ENCODE measurements around the gene ALG8. TPM values are rescaled to one million over a fixed set of nuclear protein-coding genes. Genes with fewer than 3 reads are reported as not detected.

Gene ALG8
- total RNA-seq, 1 donor from 2014 or later, result 18.4 TPM

DNA sequence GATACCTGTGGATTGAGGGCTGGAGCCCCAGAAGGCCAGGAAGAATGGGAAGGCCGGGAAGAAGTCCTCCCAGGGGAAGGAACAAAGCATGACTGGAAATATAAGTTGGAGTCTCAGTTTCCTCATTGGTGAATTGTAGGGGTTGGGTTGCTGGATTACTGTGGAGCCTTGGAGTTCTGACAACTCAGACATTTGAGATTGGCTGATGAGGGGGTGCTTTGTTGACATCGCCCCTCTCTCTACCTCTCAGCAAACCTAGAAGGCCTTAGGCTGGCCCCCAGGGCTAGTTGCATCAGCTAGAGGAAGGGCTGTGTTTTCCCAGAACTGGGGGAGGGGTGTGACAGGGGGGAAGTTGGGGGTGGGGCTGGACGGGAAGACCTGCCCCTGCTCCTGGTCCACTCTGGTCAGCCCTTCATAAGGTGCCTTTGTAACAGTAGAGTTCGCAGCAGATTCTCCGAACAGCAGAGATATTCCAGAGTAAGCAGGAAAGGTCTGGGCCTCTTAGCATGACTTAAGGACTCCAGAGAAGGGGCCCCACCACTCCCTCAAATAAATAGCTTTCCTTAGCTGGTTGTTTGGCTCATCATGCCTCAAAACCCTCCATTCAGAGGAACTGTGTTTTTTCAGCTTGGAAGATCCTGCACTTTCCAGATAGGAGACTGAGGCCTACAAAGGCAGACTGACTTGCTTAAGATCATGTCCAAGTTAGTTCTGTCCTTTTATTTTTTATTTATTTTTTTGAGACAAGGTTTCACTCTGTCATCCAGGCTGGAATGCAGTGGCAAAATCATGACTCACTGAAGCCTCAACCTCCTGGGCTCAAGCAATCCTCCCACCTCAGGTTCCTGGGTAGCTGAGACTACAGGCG, 88.2 kb downstream of the ALG8 start:
- TF ChIP-seq, protein P1, sequence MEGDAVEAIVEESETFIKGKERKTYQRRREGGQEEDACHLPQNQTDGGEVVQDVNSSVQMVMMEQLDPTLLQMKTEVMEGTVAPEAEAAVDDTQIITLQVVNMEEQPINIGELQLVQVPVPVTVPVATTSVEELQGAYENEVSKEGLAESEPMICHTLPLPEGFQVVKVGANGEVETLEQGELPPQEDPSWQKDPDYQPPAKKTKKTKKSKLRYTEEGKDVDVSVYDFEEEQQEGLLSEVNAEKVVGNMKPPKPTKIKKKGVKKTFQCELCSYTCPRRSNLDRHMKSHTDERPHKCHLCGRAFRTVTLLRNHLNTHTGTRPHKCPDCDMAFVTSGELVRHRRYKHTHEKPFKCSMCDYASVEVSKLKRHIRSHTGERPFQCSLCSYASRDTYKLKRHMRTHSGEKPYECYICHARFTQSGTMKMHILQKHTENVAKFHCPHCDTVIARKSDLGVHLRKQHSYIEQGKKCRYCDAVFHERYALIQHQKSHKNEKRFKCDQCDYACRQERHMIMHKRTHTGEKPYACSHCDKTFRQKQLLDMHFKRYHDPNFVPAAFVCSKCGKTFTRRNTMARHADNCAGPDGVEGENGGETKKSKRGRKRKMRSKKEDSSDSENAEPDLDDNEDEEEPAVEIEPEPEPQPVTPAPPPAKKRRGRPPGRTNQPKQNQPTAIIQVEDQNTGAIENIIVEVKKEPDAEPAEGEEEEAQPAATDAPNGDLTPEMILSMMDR (IDR thresholded peaks at IDR 0.05; ENCODE audit: insufficient read depth, low read length, severe bottlenecking), result no peak

More for the DNA sequence above, 88.2 kb downstream of the ALG8 start:
- FAIRE-seq (no peak), DNase-seq (ENCODE audit: low read depth) (peak; percentile 85)
- Histone ChIP-seq H3K4me3 (ENCODE audit: low read depth, low read length) (no peak overlapping the region), H3K27me3 (ENCODE audit: control insufficient read depth, insufficient read depth, low read length) (no peaks in the 10 kb centered on the region), H3K36me3 (ENCODE audit: control insufficient read depth, insufficient read depth, low read length) (no peaks in the 10 kb centered on the region)

Other genes with a start within 250 kb of the ALG8 start
- gene INTS4, start 145.0 kb downstream of the ALG8 start, total RNA-seq, result 17.5 and 29.7 TPM in 2 replicates
- gene KCTD14, start 116.3 kb downstream of the ALG8 start, total RNA-seq, result 0.77 and 1.3 TPM in 2 replicates
- not detected in 2 replicates for gene THRSP, start 75.8 kb downstream of the ALG8 start, total RNA-seq
- gene NDUFC2, start 59.8 kb downstream of the ALG8 start, total RNA-seq, result 62.3 and 64.8 TPM in 2 replicates
- gene KCTD21, start 49.0 kb upstream of the ALG8 start, total RNA-seq, result 3.7 and 5.6 TPM in 2 replicates
- gene USP35, start 49.3 kb upstream of the ALG8 start, total RNA-seq, result 3.7 and 5.1 TPM in 2 replicates